Measurements from ENCODE around the gene SUPT20HL2.
A peak's percentile ranks its signal among the peaks of the same experiment; 100 is the strongest.
"Not testable (repeated sequence)": the region's sequence is repeated elsewhere in the genome, so short reads cannot be mapped to it uniquely, and the experiment has no call there.

SUPT20HL2 gene

GRCh38 chrX:24308803-24309202 is 5.1 kb downstream of the SUPT20HL2 start:
- DNase-seq, result not testable (repeated sequence)

- DNase-seq, result peak; percentile 47 to 71
Observed at GRCh38 chrX:24306440-24306839, 7.4 kb downstream of the SUPT20HL2 start.

GRCh38 chrX:24305905-24306304 is 8.0 kb downstream of the SUPT20HL2 start:
- DNase-seq, result no peak

GRCh38 chrX:24301806-24302205 is 12.1 kb downstream of the SUPT20HL2 start:
- no peak for DNase-seq

- DNase-seq, result no peak
Observed at GRCh38 chrX:24301060-24301459, 12.8 kb downstream of the SUPT20HL2 start.

- DNase-seq, result peak in 1 of 2 experiments; percentile 14
Observed at GRCh38 chrX:24298191-24298590, 15.7 kb downstream of the SUPT20HL2 start.

GRCh38 chrX:24294619-24295018 is 19.2 kb downstream of the SUPT20HL2 start:
- DNase-seq, result peak in 1 of 2 experiments; percentile 9

- DNase-seq, result no peak
Observed at GRCh38 chrX:24293412-24293811, 20.5 kb downstream of the SUPT20HL2 start.

- no peak for DNase-seq
Observed at GRCh38 chrX:24292353-24292752, 21.5 kb downstream of the SUPT20HL2 start.

- DNase-seq, result no peak
Observed at GRCh38 chrX:24285082-24285481, 28.8 kb downstream of the SUPT20HL2 start.

- no peak for DNase-seq
Observed at GRCh38 chrX:24283127-24283794, 30.6 kb downstream of the SUPT20HL2 start.

GRCh38 chrX:24282381-24283126 is 31.3 kb downstream of the SUPT20HL2 start:
- peak in 1 of 2 experiments; percentile 29 for DNase-seq

- DNase-seq, result no peak
Observed at GRCh38 chrX:24277405-24277804, 36.5 kb downstream of the SUPT20HL2 start.

GRCh38 chrX:24276015-24276414 is 37.9 kb downstream of the SUPT20HL2 start:
- DNase-seq, result no peak

- no peak for DNase-seq
Observed at GRCh38 chrX:24271262-24271661, 42.6 kb downstream of the SUPT20HL2 start.

- no peak for DNase-seq
Observed at GRCh38 chrX:24268786-24269185, 45.1 kb downstream of the SUPT20HL2 start.

GRCh38 chrX:24266996-24267395 is 46.9 kb downstream of the SUPT20HL2 start:
- no peak for DNase-seq

GRCh38 chrX:24264383-24264782 is 49.5 kb downstream of the SUPT20HL2 start:
- DNase-seq, result no peak

GRCh38 chrX:24262309-24262708 is 51.6 kb downstream of the SUPT20HL2 start:
- no peak for DNase-seq
